ENCODE results near the gene CAMTA1.

CAMTA1 gene

DNA sequence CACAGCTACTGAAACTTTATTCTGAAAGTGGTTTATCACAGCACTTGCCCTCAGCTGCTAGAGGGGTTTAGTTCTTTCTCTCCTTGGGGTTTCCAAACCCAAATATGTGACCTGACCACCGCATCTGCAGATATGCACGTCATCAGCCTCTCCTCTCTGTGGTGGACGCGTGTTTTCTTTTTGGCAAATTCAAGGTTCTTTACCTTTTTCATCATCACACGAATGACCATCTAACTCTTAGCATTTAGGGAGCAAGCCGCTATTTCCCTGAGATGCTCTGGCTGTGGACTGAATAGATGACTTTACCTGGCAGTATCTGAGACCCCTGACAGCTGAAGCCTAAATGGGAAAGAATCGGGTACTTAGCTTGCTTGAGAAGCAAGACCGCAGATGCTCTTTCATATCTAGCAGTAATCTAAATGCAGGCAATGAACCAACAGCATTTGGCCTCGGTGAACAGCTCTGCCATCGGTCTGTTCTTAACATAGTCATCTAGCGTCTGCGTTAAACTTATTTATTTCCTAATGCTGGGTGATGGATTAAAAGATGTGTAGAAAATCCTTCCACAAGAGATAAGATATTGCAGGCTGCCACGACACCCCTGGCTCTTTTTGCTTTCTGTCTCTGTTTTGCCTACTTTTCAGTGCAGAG lies 463.4 kb downstream of the CAMTA1 start:
- no peak for DNase-seq

DNA sequence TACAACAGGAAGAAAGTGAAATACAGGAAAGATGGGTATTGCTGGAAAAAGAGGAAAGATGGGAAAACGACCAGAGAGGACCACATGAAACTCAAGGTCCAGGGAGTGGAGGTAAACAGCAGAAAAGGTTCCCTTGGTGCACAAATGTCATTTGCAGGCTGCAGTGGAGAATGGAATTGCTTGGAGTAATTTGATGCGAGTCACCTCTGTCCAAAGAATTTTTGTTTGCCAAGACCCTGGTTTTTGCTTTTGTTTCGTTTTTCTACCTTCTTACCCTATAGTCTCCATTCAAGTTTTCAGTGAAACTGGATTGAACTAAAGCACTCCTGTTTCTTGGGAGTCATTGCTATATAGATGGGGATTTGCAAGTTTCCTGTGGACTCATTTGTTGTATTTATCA lies 464.3 kb downstream of the CAMTA1 start:
- DNase-seq, result no peak

DNA sequence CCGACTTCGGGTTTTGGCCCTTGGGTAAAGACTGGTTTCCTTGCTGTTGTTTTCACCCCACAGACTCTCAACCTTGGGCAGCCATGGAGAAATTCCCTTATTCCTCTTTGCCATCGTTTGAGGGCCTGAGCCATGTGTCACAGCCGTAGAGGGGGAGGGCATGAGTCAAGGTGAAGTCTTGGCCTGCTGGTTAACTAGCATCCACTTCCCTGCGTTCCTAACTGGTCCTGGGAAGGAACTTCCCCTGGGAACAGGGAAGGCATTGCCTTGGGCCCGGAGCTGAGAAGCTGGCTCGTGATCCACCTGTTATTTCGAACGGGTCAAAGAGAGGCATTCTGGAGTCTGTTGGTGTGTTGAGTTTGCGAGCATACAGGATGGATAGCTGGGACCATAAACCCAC lies 464.9 kb downstream of the CAMTA1 start:
- no peak for DNase-seq

DNA sequence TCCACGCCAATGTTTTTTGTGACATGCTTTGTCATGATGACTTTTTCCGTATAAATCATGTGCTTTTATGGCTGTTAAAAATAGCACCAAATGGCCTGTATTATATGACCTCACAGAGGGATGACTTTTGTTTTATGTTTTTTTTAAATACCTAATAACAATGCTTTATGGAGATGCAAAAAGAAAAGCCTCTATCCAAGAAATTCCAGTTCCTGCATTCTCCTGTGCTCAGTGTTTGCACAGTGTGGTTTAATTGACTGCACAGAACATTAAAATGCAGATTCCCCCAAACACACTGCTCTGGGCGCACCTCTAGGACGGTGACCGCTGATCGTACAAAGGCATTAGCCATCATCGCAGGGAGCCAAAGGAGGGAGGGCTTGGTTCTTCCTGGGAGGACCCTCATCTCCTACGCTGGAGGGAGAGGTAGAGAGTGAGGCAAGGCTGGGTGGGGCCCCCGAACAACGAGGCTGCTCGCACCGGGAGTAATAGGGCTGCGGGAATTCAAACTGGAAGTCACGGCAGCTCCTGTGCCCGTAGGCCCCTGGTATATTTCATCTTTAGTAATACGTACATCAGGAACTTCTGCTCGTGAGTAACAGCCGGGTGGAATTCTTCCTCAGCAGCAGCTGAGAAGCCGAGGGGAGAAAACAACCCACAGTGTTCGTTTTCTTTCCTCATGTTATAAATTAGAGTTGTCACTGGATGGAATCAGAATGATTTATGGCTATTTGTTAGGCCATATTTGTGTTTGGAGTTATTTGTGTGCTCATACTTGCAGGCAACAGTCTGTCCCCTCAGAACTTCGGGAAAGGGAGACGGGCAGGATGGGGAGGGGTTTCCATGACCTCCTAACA lies 465.6 kb downstream of the CAMTA1 start:
- no peak for DNase-seq

DNA sequence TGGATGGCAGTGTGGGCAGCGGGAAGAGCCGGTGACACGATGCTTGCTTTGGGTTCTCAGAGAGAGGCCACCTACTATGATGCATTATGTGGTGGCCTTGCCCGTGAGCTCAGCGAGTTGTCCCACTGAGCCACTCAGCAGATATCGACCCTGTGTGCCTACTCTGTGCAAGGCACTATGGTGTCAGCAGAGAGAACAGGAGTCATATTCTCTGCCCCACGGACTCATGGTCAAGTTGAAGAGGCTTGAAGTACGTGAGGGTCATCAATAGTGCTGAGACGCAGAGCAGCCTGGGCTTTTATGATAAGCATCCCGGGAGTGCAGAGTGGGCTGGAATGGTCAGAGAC lies 466.2 kb downstream of the CAMTA1 start:
- DNase-seq, result no peak

DNA sequence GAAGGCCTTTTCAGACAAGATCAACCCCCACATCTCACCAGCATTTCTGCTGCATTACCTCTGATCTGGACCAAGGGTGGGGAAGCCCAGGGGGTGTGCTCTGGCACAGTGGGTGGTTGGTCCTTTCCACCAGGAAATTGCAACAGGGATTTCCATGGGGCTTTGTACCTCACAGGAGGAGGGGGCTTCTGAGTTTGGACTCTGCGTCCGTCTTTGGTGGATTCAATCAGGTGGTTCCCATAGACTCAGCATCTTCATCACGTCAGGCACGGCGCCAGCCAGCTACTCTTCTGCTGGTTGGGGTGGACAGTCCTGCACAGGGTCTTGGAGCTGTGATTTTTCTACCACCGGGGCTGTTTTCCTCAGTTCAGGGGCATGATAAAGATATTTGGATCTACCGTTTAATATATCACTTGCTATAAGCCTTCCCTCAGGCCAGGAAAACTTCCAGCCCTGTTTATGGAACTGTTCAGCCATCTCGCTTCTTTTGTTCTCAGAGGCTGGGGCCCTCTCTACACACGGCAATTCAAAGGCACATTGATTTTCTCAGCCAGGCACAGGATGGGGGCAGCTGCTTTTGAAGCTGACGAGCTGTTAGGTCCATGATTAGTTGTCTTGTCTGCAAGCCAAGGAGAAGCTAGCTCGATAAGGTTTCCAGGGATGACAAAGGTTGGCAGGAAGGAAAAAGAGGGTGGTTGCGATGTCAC lies 467.3 kb downstream of the CAMTA1 start:
- DNase-seq, result no peak

DNA sequence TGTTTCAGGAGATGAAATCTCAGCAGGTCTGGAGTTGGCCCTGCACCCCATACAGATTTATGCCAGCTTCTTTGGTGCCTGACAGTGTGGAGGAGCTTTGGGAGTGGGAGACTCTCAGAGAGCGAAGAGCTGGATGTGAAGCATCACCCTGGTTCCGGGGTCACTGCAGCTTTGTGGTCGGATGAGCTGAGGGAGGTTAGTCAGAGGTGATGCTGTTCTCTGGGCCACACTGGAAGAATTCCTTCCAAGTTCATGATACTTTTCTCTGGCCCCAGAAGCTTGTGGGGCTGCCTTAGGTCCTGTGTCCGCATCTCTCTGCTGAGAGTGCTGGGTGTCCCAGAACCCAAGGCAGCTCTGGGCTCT lies 467.8 kb downstream of the CAMTA1 start:
- no peak for DNase-seq

DNA sequence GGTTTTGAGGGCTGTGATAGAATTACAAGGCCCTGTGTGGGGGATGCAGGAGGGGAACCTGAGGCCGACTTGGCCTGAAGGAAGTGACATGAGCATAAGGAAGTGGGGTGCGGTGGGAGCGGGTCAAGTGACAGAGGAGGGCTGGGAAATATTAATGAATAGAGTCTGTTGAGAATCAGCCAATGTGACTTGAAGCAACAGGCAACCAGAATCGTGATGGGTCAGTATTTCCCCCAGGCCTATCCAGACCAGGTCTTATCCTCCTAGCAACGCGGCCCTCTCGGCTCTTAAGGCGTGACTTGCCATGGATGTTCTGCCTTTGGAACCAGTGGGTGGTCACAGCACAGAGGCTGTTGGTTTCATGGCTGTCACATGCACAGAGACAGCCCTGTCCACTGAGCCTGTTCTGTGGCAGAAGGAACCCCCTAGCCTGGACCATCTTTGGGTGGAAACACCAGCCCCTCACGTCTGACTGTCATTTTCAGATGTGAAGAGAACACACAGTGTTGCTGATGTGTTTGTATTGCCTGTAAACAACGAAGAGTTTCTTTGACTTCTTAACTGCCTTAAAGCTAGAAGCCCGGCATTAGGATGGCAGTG lies 468.8 kb downstream of the CAMTA1 start:
- DNase-seq, result no peak

DNA sequence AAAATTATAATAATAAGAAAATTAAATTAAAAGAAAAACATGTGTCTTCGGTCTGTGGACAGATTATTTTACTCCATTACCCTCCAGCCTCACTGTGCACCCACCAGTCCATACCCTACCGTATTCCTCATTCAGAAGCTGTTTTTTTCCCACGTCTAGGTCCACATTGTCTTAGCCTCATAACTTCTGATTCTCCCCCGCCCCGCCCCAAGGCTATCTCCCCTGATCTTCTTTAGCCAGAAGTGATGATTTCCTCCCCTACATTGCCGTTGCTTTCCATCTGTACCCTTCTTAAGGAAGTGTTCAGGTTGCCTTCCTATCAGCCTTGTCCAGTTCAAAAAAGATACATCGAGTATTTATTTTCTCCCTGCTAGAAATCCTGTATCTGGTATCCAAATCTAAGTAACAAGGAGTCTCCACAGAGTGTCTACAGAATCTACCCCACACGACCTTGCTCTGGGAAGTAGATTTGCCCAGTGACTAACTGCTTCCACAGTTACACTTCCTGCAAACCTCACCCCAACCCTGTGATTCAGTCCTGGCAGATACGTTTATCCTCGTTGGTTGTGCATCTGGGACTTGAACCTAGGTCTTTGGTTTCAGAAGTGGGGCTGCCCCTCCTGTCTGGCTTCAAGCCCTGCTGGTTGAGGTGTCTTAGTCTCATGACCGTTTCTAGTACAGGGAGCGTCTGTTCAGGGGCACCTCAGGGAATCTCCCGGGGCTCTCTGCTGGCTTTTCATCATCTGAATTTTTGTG lies 470.2 kb downstream of the CAMTA1 start:
- DNase-seq, result no peak

DNA sequence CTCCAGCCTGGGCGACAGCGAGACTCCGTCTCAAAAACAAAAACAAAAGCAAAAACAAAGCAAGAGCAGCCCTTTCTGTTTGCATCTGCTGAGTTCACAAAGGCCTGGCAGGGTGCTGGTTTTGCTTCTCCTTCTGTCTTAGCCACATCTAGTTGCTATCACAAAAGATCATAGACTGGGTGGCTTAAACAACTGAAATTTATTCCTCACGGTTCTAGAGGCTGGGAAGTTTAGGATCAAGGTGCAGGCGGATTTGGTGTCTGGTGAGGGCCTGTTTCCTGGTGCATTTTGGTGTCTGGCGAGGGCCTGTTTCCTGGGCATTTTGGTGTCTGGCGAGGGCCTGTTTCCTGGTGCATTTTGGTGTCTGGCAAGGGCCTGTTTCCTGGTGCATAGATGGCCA lies 471.3 kb downstream of the CAMTA1 start:
- no peak for DNase-seq

DNA sequence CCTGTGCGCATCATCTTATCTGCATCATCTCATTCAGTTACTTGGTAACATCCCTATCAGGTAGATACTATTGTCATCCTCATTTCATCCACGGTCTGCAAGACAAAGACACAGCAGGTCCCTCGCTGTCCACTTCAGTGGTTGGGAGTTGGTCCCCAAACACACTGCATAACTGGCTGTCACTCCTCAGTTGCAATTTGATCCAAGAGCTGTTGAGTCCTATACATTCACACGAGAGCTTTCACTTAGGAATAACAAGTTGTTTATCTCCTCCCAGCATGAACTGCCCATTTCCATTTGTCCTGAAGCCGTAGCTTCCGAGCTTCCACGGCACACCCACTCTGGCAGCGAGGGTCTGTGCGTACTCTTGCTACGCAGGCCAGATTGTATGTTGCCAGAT lies 472.0 kb downstream of the CAMTA1 start:
- no peak for DNase-seq

DNA sequence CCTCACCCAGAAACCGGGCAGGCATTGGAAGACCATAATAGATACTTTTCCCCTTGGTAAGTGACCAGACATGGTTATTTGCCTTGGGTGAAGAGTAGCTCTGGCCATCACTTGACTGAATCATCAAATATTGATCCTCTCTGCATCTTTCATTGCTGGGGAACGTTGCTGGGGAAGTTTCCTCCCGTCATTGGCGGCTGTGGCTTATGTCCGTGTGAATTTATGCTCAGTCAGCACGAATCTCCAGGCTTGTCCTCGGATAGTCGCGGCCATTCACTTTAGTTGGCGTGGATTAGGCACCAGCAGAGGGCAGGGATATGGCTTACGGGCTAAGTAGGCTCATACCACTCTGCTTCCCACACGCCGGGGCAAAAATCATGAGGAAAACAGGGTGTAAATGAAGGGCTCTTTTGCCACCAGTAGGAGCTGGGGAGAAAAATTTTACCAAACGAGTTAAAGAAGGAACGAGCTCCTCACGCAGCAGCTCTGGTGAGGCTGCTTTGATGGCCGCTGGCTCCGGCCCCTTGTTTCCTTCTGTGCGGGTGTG lies 473.4 kb downstream of the CAMTA1 start:
- no peak for DNase-seq

DNA sequence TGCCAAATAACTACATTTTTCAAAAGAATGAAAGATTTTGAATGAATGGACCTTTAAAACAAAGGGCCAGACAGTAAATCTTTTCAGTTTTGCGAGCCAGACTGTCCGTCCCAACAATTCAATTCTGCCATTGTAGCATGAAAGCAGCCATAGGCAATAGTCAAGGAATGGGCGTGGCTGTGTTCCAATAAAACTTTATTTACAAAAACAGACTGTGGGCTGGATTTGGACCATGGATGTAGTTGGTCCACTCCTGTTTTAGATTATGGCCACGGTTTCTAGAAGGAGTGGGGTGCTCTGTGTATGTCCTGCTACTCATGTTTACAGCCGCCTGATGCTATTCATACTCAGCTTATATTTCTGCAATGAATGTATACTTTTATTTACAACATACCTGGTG lies 474.7 kb downstream of the CAMTA1 start:
- DNase-seq, result no peak

DNA sequence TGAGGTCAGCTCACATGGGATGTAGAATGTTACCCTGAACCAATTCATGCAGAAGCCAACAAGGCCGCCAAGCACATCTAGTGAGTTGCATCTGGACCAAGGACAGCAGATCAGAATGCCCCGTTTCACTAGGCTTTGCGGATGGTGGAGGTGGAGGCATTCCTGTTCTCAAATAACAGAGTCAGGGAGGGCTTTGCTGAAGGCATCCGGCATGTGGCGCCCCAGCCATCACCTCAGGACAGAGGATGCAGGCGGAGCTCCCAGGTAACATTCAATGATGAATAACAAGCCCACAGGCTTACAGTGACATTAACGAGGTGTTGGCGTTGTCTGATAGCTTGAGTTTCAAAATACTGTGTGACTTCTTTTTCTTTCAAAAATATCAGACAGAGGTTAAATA lies 476.2 kb downstream of the CAMTA1 start:
- DNase-seq, result no peak

DNA sequence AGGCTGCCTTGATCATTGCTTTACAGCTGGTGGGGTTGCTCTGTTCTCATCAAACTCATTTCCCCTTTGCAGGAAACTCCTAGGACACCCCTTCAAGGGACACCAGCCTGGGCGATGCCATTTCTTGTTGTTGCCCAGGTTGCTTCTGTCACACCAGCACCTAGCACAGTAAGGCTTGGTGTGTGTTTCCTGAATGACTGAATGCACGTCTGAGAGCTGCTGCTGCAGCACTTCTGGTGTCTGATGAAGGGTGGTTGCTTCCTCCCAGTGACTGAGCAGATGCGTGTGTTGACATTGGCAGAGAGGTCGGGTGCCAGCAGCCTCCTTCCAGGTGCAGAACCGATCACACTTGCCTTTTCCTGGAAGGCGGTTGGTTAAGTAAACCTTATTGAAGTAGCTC lies 477.4 kb downstream of the CAMTA1 start:
- no peak for DNase-seq

DNA sequence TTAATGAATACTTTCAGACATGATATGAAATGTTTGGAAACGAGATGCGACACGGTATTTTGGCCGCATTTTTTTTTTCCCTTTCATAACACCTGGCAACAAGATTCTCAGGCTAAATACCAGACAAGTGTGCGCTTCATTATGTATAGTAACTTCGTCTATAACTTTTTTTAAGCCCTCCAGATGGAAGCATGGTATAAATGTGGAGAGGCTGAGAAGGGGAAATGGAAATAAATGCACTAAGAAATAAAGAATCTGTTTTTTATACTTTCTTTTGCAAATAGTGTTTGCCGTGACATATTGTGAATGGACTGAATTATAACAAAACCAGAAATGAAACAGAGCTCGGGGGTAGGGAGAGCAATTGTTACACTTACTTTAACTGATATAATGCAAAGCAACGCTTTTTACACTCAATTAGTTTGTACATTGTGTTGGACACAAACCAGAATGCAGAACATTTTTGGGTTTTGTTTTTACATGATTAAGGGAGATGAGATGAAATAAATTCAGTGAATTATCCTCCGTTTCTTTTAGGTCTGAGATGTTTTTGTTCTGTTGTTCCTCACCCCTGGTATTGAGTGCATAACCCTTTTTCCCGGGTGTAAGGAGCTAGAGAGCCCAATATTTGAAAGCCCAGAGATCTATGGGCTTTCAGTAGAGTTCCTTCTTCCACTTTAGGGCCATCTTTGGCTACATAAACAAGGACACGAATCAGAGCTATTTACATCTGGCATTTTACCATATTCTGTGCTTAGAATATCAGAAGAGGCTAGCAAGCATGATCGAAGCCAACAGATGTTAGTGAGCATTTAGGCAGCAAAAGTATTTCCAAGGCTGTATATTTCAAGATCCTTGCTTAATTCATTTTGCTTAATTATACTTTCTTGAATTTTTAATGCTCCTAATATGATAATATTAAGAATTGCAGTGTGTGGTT lies 478.0 kb downstream of the CAMTA1 start:
- DNase-seq, result no peak

DNA sequence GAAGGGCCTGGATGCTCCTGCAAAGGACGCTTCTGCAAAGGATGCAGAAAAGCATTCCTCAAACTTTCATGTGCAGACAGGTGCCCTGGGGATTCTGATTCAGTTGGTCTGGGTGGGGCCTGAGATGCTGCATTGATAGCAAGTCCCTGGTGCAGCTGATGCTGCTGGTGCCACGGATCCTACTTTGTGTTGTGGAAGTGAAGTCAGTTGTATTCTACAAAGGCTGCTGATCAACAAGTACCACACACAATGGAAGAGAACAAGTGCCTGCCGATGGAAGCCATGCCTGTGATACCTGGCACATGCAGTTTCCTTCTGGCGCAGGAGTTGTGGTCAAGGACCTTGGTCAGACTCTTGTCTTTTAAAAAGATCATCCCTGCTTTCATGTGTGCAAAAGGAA lies 478.8 kb downstream of the CAMTA1 start:
- DNase-seq, result no peak

DNA sequence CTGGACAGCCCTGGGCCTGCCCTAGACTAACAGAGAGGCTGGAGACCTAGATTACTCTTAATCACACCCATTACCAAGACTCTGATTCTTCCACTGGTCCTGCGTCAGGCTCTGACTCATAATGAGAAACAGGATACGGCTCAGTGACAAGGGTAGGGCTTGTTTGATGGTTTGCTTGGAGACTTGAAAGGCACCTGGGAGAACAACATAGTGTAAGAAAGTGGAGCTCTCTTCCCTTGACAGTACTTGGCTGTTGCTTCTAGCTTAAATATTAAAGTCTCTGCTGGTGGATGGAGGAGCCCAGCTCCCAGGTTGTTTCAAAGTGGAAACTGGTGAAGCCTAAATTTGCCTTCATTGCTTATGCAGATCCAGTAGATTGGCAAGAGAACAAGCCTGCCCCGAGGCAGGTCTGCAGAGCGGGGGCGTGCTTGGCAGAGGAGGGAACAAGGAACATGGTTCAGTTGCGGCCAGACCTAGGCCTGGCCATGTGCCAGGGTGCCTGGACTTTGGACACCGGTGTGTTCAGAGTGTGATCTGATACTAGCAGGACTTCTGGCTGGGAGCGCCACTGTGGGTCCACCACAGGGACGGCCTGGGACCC lies 480.6 kb downstream of the CAMTA1 start:
- no peak for DNase-seq

DNA sequence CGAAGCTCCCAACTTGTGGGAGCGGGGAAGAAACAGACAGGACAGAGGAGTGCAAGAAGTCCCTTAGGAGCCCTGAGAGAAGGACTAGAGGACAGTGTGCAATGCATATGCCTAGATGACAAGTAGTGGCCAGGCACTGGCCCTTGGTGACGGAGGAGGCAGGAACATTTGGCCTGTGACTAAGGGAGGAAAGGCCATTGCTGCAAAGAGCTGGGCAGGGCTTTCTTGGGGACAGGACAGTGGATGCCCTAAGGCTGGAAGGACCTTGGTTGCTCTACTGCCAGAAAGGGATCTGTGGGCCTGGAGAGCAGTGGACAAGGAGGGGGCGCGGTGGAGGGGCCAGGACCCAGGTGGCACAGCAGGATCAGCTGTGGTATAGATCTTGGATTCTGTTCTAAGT lies 481.3 kb downstream of the CAMTA1 start:
- no peak for DNase-seq

DNA sequence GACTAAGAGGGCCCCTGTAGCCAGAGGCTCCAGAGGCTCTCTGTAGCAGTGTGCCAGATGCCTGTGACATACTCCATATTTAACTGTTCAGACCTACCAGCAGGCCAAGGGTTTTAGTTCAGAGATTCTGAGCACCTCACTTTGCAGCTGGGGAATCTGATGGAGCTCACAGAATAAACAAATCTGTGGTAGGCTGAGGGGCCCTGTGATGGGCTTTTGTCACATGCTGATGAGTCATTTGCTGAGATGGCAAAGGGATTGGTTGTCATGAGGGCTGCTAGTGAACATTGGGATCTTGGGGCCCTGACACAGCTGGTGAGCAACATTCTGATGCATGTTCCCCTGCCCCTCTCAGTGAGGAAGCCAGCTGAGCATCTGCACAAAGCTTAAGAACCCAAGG lies 482.2 kb downstream of the CAMTA1 start:
- DNase-seq, result no peak

DNA sequence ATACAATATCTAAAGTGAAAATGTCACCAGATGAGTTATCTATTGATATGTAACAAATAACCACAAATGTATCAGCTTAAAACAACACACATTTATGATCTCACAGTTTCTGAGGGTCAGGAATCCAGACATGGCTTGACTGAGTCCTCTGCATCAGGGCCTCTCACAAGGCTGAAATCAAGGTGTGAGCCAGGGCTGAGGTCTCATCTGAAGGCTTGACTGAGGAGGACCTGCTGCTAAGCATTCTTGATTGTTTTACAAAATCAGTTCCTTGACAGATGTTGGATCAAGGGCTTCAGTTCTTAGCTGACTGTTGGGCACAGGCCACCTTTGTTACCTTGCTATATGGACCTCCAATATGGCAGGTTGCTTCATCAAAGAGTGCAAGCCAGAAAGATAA lies 483.7 kb downstream of the CAMTA1 start:
- DNase-seq, result no peak
